Stimulated activated CD4-positive, alpha-beta T cell treated with anti-CD3 and anti-CD28 coated beads, Interleukin-4, amount 100 ng/mL, for 24 hours (primary cell): Measurements from ENCODE around the gene IFNB1.

Source experiments
- DNase-seq: peaks from one replicate; pipeline ENCODE4 v3.0.0-alpha.2; 2020

The IFNB1 gene

GRCh38 chr9:21077781-21078180, at the start of gene IFNB1:
Gene IFNB1, minus strand, starts transcription at chr9:21077942. Its CDS starts 73 bp downstream, at chr9:21077869.
- DNase-seq = no peak

GRCh38 chr9:21121595-21122251, 44.0 kb upstream of the IFNB1 start:
- no peak for DNase-seq

GRCh38 chr9:21121079-21121478, 43.3 kb upstream of the IFNB1 start:
- no peak for DNase-seq

- no peak for DNase-seq
These were observed 41.5 kb upstream of the IFNB1 start for GRCh38 chr9:21119093-21119770.

- DNase-seq = no peak
These were observed 36.6 kb upstream of the IFNB1 start for GRCh38 chr9:21114311-21114710.

GRCh38 chr9:21110708-21111576, 33.2 kb upstream of the IFNB1 start:
- peak; percentile 24 for DNase-seq

GRCh38 chr9:21104787-21105186, 27.0 kb upstream of the IFNB1 start:
- DNase-seq = no peak

- no peak for DNase-seq
These were observed 24.6 kb upstream of the IFNB1 start for GRCh38 chr9:21102305-21102704.

GRCh38 chr9:21097817-21098216, 20.1 kb upstream of the IFNB1 start:
- no peak for DNase-seq

GRCh38 chr9:21096901-21097255, 19.1 kb upstream of the IFNB1 start:
- DNase-seq = no peak

- peak; percentile 49 for DNase-seq
These were observed 18.6 kb upstream of the IFNB1 start for GRCh38 chr9:21096172-21096900.

- no peak for DNase-seq
These were observed 17.8 kb upstream of the IFNB1 start for GRCh38 chr9:21095561-21095960.

GRCh38 chr9:21086538-21086937, 8.8 kb upstream of the IFNB1 start:
- DNase-seq = no peak

GRCh38 chr9:21085005-21085404, 7.3 kb upstream of the IFNB1 start:
- no peak for DNase-seq

- DNase-seq = no peak
These were observed 6.6 kb upstream of the IFNB1 start for GRCh38 chr9:21084242-21084850.

- no peak for DNase-seq
These were observed 4.9 kb upstream of the IFNB1 start for GRCh38 chr9:21082671-21083070.

GRCh38 chr9:21081999-21082398, 4.3 kb upstream of the IFNB1 start:
- DNase-seq = no peak

GRCh38 chr9:21081451-21081850, 3.7 kb upstream of the IFNB1 start:
- DNase-seq = no peak

- no peak for DNase-seq
These were observed 3.1 kb upstream of the IFNB1 start for GRCh38 chr9:21080793-21081192.

GRCh38 chr9:21078702-21079101, 960 bp upstream of the IFNB1 start:
- DNase-seq = no peak

- DNase-seq = no peak
These were observed 2.3 kb downstream of the IFNB1 start for GRCh38 chr9:21075484-21075883.

- DNase-seq = no peak
These were observed 6.8 kb downstream of the IFNB1 start for GRCh38 chr9:21070906-21071305.

GRCh38 chr9:21070171-21070571, 7.6 kb downstream of the IFNB1 start:
- no peak for DNase-seq
